Aorta (tissue), 5 donors: Measurements from ENCODE around the gene WNK1. TPM values are rescaled to one million over a fixed set of nuclear protein-coding genes. Genes with fewer than 3 reads are reported as not detected.

Experiments
- ATAC-seq: fragments of 200-7000 bp; cut with Tn5 transposase; one replicate; pipeline ENCODE4 v1.9.1; 2022; ENCODE audit warnings: moderate library complexity; ENCODE audit not compliant: low FRiP score
- DNase-seq, 2 donors: peaks; one replicate each; pipeline ENCODE4 v3.0.0-alpha.2; 2020
- H3K27ac ChIP-seq, 2 donors: one replicate each; pipeline ENCODE4 v1.5.1; 2013; ENCODE audit warnings: low read length in 2 of 2, mild to moderate bottlenecking in 2 of 2, moderate library complexity in 2 of 2, control low read depth in 1 of 2, inconsistent platforms in 1 of 2, low read depth in 1 of 2
- H3K27me3 ChIP-seq, 2 donors: one replicate each; pipeline ENCODE4 v1.6.1; 2013; ENCODE audit warnings: control low read depth in 1 of 2, low read length in 1 of 2, mild to moderate bottlenecking in 1 of 2, moderate library complexity in 1 of 2; ENCODE audit not compliant: insufficient read depth in 2 of 2, control insufficient read depth in 1 of 2
- H3K36me3 ChIP-seq, 2 donors: one replicate each; pipeline ENCODE4 v1.6.1; 2013; ENCODE audit warnings: control low read depth in 1 of 2, low read length in 1 of 2, mild to moderate bottlenecking in 1 of 2; ENCODE audit not compliant: insufficient read depth in 2 of 2, control insufficient read depth in 1 of 2
- H3K4me1 ChIP-seq, 2 donors: one replicate each; pipeline ENCODE4 v1.6.1; 2013; ENCODE audit warnings: low read length in 2 of 2, control low read depth in 1 of 2, mild to moderate bottlenecking in 1 of 2, moderate library complexity in 1 of 2; ENCODE audit not compliant: insufficient read depth in 2 of 2, control insufficient read depth in 1 of 2
- H3K4me3 ChIP-seq, 2 donors: one replicate each; pipeline ENCODE4 v1.5.1; 2013; ENCODE audit warnings: low read length in 2 of 2, control low read depth in 1 of 2, mild to moderate bottlenecking in 1 of 2
- H3K9me3 ChIP-seq: one replicate; pipeline ENCODE4 v1.6.1; 2013; ENCODE audit warnings: mild to moderate bottlenecking, low read length; ENCODE audit not compliant: control insufficient read depth
- WGBS, 2 donors: extraction: QIAGEN DNeasy Blood & Tissue Kit; methylation state at CpG; one replicate each; pipeline ENCODE4 v1.1.7; 2013; 5-methylcytosine and 5-hydroxymethylcytosine counted together
- intact Hi-C, 2 donors: fragments of 100-400 bp; cut with DNase I; formaldehyde crosslinking; loops; one replicate each; pipeline versions ENCODE4 v1.14.2 to v1.15.0; 2022
- polyA plus RNA-seq, 2 donors: library from polyadenylated mRNA; stranded (reverse); fragments of 200-250 nt; gene quantifications; one replicate each; pipeline ENCODE4 v1.2.3, GENCODE V29; 2013
- total RNA-seq, 2 donors: library from RNA; stranded (reverse); fragmentation: NEBNext Ultra II Directional; extraction: Animal tissue kit (Norgen Biotek cat#: 25700); gene quantifications; one replicate each; pipeline ENCODE4 v1.2.1, GENCODE V29; 2021
- donor health status: healthy with polysubstance abuse.
- donor health status: Bipolar disorder and iron deficiency.
- donor health status: DM: no; HTN: no; CAD: no.
- donor health status: DM: no; HTN: no; CAD: no.
- donor health status: DM: yes; HTN: yes; CAD: no.

The WNK1 gene
- total and polyA plus RNA-seq, 4 donors: 22.3 to 226 (median 106) TPM

DNA sequence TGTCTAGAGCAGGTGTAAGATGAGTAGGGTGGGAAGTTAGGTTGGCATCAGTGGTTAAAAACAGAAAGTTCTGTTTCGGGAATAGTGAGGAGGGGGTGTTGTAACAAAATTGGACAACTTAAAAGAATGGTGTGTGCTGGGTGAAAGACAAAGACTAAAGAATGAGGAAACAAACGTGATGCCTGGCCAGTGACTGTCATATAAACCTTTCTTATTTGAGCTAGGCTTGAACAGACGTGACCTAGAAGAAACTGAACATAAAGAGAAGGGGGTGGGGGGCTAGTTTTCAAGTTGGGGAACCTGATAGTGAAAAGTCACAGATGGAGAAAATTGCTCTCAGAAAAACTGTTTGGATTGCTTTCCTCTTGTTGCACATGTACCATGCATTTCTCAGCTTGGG lies 157.5 kb downstream of the WNK1 start:
- Histone ChIP-seq H3K27ac (no peak overlapping the region), H3K36me3 (peaks cover 3 to 12% of the 10 kb centered on the region in 2 donors), H3K27me3 (no peaks in the 10 kb centered on the region), H3K4me1 (peaks cover 0 to 3% of the 10 kb centered on the region in 2 donors), H3K4me3 (no peak overlapping the region), H3K9me3 (no peaks in the 10 kb centered on the region)
- intact Hi-C loops: no loop called here
- 75 to 83% methylated on average over 3 of the region's 3 CpGs for WGBS, 2 donors
- ATAC-seq: no peak
- DNase-seq: no peak

DNA sequence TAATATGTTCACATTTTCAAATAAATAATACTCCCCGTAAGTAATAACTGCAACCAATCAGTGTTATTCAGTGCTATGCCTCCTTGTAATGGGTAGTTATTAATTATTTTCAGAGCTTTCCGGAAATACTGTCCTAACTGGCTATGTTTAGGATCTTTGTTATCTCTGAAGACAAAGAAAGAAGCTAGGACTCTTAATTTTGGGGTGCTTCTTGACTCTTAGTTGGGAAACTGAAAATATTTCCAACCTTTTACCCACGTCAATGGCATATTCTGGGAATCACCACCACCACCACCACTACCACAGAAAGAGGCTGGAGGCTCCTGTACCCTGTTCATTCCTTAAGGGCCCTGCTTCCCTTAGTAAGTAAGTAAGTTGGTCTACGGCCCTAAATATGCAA lies 158.0 kb downstream of the WNK1 start:
- intact Hi-C loops: no loop called here
- H3K4me3 ChIP-seq: no peak overlapping the region
- H3K27me3 ChIP-seq: no peaks in the 10 kb centered on the region
- H3K36me3 ChIP-seq: peaks cover 3 to 10% of the 10 kb centered on the region in 2 donors
- ATAC-seq (no peak), DNase-seq (no peak)
- peaks cover 0 to 3% of the 10 kb centered on the region in 2 donors for H3K4me1 ChIP-seq
- no peak overlapping the region for H3K27ac ChIP-seq
- H3K9me3 ChIP-seq: no peaks in the 10 kb centered on the region
- 71 to 75% methylated on average over 4 of the region's 4 CpGs for WGBS, 2 donors

- H3K4me1 ChIP-seq: peaks cover 0 to 3% of the 10 kb centered on the region in 2 donors
- intact Hi-C loops: no loop called here
- H3K4me3 ChIP-seq: no peak overlapping the region
- DNase-seq (no peak), ATAC-seq (peak; percentile 40)
- H3K36me3 ChIP-seq: peaks cover 3 to 7% of the 10 kb centered on the region in 2 donors
- 31 to 34% methylated on average over 10 of the region's 10 CpGs for WGBS, 2 donors
- no peaks in the 10 kb centered on the region for H3K27me3 ChIP-seq
- H3K9me3 ChIP-seq: no peaks in the 10 kb centered on the region
- H3K27ac ChIP-seq: no peak overlapping the region
These were observed 158.9 kb downstream of the WNK1 start for GRCh38 chr12:911191-911826.

- intact Hi-C loops: no loop called here
- WGBS, 2 donors: 86% methylated on average over 7 of the region's 7 CpGs
- H3K4me1 ChIP-seq: peaks cover 0 to 3% of the 10 kb centered on the region in 2 donors
- no peak overlapping the region for H3K4me3 ChIP-seq
- no peaks in the 10 kb centered on the region for H3K9me3 ChIP-seq
- no peak overlapping the region for H3K27ac ChIP-seq
- no peaks in the 10 kb centered on the region for H3K27me3 ChIP-seq
- no peak for ATAC-seq
- no peak for DNase-seq
- H3K36me3 ChIP-seq: peaks cover under 1 to 9% of the 10 kb centered on the region in 2 donors
These were observed 160.3 kb downstream of the WNK1 start for GRCh38 chr12:912466-913235.

DNA sequence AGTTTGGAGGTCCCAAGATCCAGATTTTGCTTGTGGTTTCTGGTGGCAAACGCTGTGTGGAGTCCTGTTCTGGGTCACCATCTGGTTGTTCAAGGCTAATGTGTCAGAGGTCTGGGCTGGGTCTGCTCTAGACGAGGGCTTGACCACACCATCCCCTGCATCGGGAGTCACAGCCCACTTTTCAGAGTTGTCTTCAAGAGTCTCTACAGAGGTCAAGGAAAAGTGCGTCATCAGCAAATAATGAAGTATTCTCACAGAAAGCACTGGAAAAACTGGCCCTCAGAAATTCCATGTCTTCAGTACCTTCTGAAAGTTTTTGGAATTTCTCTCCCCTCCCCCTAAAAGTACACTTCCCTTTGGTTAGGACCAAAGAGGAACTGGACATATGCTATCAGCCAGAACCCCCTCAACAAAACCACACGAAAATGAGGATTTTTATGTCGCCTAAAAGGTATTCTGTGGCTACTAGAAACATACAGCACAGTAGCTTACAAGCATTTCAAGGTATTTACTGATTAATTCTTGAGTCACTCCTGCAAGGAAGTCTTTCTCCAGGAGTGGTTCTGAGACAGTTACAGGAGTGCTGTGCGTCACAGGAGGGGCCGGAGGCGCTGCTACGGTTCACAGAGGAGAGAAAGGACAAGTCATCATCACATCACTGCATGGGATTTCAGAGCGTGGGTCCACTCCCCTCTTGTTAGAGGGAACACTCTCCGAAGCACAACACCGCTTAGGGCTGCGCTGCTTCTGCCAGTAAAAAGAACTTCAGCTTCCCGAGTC lies 161.7 kb downstream of the WNK1 start:
- Histone ChIP-seq H3K27ac (no peak overlapping the region), H3K36me3 (peaks cover 0 to 7% of the 10 kb centered on the region in 2 donors), H3K4me3 (no peak overlapping the region), H3K4me1 (peaks cover 0 to 3% of the 10 kb centered on the region in 2 donors), H3K27me3 (no peaks in the 10 kb centered on the region), H3K9me3 (no peaks in the 10 kb centered on the region)
- ATAC-seq (no peak), DNase-seq (no peak)
- 85 to 88% methylated on average over 15 of the region's 15 CpGs for WGBS, 2 donors
- intact Hi-C loops: no loop called here

DNA sequence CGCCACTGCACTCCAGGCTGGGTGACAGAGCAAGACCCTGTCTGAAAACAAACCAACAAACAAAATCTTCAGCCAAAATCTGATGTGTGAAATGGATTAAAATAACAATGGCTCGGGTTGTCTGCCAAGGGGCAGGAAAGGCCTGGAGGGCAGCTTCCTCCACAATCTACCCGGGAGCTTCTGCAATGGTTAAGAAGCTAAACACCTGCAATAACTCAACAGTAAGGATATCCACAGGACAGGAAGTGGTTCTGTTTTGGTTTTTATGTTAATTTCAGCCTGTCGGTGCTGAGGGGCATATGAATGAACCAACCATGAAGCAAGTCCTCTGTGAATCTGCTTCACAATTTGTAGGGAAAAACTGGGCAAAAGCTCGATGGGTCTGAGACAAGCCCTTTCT lies 162.7 kb downstream of the WNK1 start:
- Histone ChIP-seq H3K4me3 (no peak overlapping the region), H3K4me1 (peaks cover 0 to 3% of the 10 kb centered on the region in 2 donors), H3K27me3 (no peaks in the 10 kb centered on the region), H3K27ac (no peak overlapping the region), H3K36me3 (peaks cover 0 to 7% of the 10 kb centered on the region in 2 donors), H3K9me3 (no peaks in the 10 kb centered on the region)
- intact Hi-C loops: no loop called here
- WGBS, 2 donors: 69 to 84% methylated on average over 5 of the region's 5 CpGs
- DNase-seq: no peak
- no peak for ATAC-seq

DNA sequence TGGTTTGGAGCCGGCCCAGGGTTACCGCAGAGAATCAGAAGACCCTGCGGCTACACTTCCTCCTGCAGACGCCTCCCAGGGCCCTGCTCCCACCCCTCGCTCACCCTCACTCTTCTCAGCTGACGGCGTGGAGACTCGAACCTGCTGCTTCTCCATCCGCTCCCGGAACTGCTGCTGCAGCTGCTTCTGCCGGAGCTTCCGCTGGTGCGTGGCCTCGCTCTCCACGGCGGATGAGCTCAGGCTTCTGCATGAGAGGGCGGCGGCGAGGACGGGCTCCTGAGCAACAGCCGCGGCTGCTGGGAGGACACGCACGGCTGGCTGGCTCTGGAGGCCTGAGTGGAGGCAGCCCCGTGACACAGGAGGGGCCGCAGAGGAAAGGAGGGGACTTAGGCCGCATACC lies 163.9 kb downstream of the WNK1 start:
- Histone ChIP-seq H3K4me3 (no peak overlapping the region), H3K27ac (no peak overlapping the region), H3K36me3 (peaks cover 0 to 7% of the 10 kb centered on the region in 2 donors), H3K9me3 (no peaks in the 10 kb centered on the region), H3K4me1 (peaks cover 0 to 3% of the 10 kb centered on the region in 2 donors), H3K27me3 (no peaks in the 10 kb centered on the region)
- no peak for DNase-seq
- ATAC-seq: no peak
- 94 to 95% methylated on average over 27 of the region's 27 CpGs for whole genome bisulfite sequencing, 2 donors
- intact Hi-C loops: no loop called here

DNA sequence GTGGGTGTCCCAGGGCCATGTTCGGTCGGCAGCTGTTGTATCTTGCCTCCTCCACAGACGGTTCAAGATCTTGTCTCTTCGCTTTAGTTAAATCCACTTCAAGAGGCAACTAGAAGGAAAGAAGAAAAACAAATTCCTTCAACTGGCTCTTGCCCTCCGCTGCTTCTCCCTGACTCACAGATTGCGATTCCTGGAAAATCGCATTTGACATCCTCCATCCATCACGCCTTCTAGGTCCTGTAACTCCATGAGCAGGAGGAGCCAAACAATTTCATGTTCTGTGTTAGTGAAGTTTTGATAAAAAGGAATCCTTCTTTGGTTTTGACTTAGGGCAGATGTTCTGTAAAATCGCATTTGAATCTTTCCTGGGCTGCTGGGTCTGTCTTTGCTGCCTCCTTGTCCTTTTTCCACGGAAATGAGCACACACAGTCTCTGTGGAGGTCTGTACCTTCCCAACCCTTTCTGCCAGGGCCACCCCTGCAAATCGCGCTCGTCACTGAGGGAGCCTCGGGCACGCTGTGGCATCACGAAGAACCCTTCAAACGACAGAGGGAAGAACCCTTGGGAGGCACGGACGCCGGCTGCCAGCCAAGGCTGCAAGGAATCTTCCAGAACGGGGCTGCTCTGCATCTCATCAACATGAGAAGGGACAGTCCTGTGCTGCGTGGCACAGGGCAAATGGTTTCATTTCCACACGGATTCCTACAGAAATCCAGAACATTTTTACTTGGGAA lies 164.5 kb downstream of the WNK1 start:
- H3K4me3 ChIP-seq: no peak overlapping the region
- DNase-seq: no peak
- no peaks in the 10 kb centered on the region for H3K4me1 ChIP-seq
- H3K36me3 ChIP-seq: peaks cover 0 to 7% of the 10 kb centered on the region in 2 donors
- no peak overlapping the region for H3K27ac ChIP-seq
- ATAC-seq: no peak
- H3K27me3 ChIP-seq: no peaks in the 10 kb centered on the region
- no peaks in the 10 kb centered on the region for H3K9me3 ChIP-seq
- 89 to 92% methylated on average over 23 of the region's 23 CpGs for WGBS, 2 donors
- intact Hi-C loops: no loop called here
